Natural killer cell (primary cell): ENCODE measurements around the gene RND3. TPM values are rescaled to one million over a fixed set of nuclear protein-coding genes. Genes with fewer than 3 reads are reported as not detected.

Experiments used
- ATAC-seq, 3 donors: fragments of 150-1000 bp in 2 of 3; fragments of 200-7000 bp in 1 of 3; cut with Tn5 transposase; 1 replicate in 1 of 3; 2 replicates in 2 of 3; pipeline ENCODE4 v1.10.0; 2021; ENCODE audit warnings: mild to moderate bottlenecking in 2 of 3, moderate library complexity in 2 of 3
- DNase-seq, 2 donors: peaks; one replicate each; pipeline versions ENCODE4 v3.0.0 to v3.0.0-alpha.2; 2013 to 2021; ENCODE audit warnings: mixed read lengths in 1 of 2
- H3K27ac ChIP-seq: one replicate; pipeline ENCODE4 v1.5.1; 2013; ENCODE audit warnings: mild to moderate bottlenecking, low read length
- H3K27me3 ChIP-seq: one replicate; pipeline ENCODE4 v1.6.1; 2013; ENCODE audit warnings: low read length; ENCODE audit not compliant: control insufficient read depth, insufficient read depth
- H3K36me3 ChIP-seq: one replicate; pipeline ENCODE4 v1.6.1; 2013; ENCODE audit warnings: low read length; ENCODE audit not compliant: control insufficient read depth, insufficient read depth
- H3K4me1 ChIP-seq: one replicate; pipeline ENCODE4 v1.6.1; 2013; ENCODE audit warnings: low read length; ENCODE audit not compliant: control insufficient read depth, insufficient read depth
- H3K4me3 ChIP-seq: one replicate; pipeline ENCODE4 v1.5.1; 2013; ENCODE audit warnings: low read length
- H3K9me3 ChIP-seq: one replicate; pipeline ENCODE4 v1.6.1; 2013; ENCODE audit warnings: low read length; ENCODE audit not compliant: control insufficient read depth, insufficient read depth
- H3K27ac Mint-ChIP-seq, 2 donors: one replicate each; pipeline ENCODE4 v1.8.0; 2022; ENCODE audit warnings: mild to moderate bottlenecking in 2 of 2, mixed read lengths in 2 of 2, moderate library complexity in 1 of 2
- H3K27me3 Mint-ChIP-seq, 2 donors: one replicate each; pipeline ENCODE4 v1.8.0; 2022; ENCODE audit warnings: low read depth in 2 of 2, mixed read lengths in 2 of 2
- H3K36me3 Mint-ChIP-seq: one replicate; pipeline ENCODE4 v1.8.0; 2022; ENCODE audit warnings: mixed read lengths
- H3K4me1 Mint-ChIP-seq, 2 donors: one replicate each; pipeline ENCODE4 v1.8.0; 2022; ENCODE audit warnings: mixed read lengths in 2 of 2
- H3K4me3 Mint-ChIP-seq: one replicate; pipeline ENCODE4 v1.8.0; 2022; ENCODE audit warnings: mild to moderate bottlenecking, moderate library complexity, mixed read lengths
- H3K9me3 Mint-ChIP-seq, 2 donors: one replicate each; pipeline ENCODE4 v1.8.0; 2022; ENCODE audit warnings: mixed read lengths in 2 of 2
- CTCF ChIP-seq: fragments of 200-600 bp; IDR thresholded peaks from one replicate; pipeline ENCODE4 v1.8.0; 2022; ENCODE audit warnings: antibody characterized with exemption
- WGBS: methylation state at CpG from one replicate; pipeline ENCODE4 v1.1.7; 2013; ENCODE audit warnings: missing lambda C conversion rate; ENCODE audit not compliant: insufficient coverage; 5-methylcytosine and 5-hydroxymethylcytosine counted together
- intact Hi-C: fragments of 100-400 bp; cut with micrococcal nuclease; formaldehyde crosslinking; loops from one replicate; pipeline ENCODE4 v1.14.2; 2022
- total RNA-seq, 4 donors: library from RNA; stranded (reverse); fragments of 120-200 nt in 1 of 4; gene quantifications; one replicate each; pipeline versions ENCODE4 v1.2.3 to v1.2.4, GENCODE V29; 2013 to 2022

The RND3 gene
- total RNA-seq, 3 donors from 2014 or later (not counting 1 experiment from before 2014, with no cell fraction given), result not detected

- H3K4me1 Mint-ChIP-seq, result no peaks in the 10 kb centered on the region
- Histone ChIP-seq H3K4me3 (no peak overlapping the region), H3K4me1 (no peaks in the 10 kb centered on the region), H3K27ac (no peak overlapping the region), H3K9me3 (peaks cover 4% of the 10 kb centered on the region), H3K27me3 (no peaks in the 10 kb centered on the region), H3K36me3 (no peaks in the 10 kb centered on the region)
- no peak for TF ChIP-seq CTCF
- no peak for DNase-seq
- 83% methylated on average over 3 of the region's 3 CpGs for WGBS
- H3K4me3 Mint-ChIP-seq, result no peak overlapping the region
- no peaks in the 10 kb centered on the region for H3K36me3 Mint-ChIP-seq
- H3K27ac Mint-ChIP-seq, result no peak overlapping the region
- ATAC-seq, result no peak
- intact Hi-C loops, result no loop called here
- H3K9me3 Mint-ChIP-seq, result peaks cover 8 to 12% of the 10 kb centered on the region in 2 donors
- H3K27me3 Mint-ChIP-seq, result no peaks in the 10 kb centered on the region
These were observed 55.2 kb downstream of the RND3 start for GRCh38 chr2:150432312-150432625.

- no peaks in the 10 kb centered on the region for H3K36me3 ChIP-seq
- peaks cover 6 to 9% of the 10 kb centered on the region in 2 donors for H3K9me3 Mint-ChIP-seq
- WGBS, result no CpG with 5 or more reads among the region's 1 CpG
- H3K27me3 Mint-ChIP-seq, result no peaks in the 10 kb centered on the region
- no peak overlapping the region for H3K27ac Mint-ChIP-seq
- no peaks in the 10 kb centered on the region for H3K4me1 ChIP-seq
- no peaks in the 10 kb centered on the region for H3K4me1 Mint-ChIP-seq
- DNase-seq, result no peak
- ATAC-seq, result no peak
- no peak for TF ChIP-seq CTCF
- no peaks in the 10 kb centered on the region for H3K36me3 Mint-ChIP-seq
- H3K4me3 Mint-ChIP-seq, result no peak overlapping the region
- H3K9me3 ChIP-seq, result peaks cover 4% of the 10 kb centered on the region
- no peaks in the 10 kb centered on the region for H3K27me3 ChIP-seq
- no peak overlapping the region for H3K27ac ChIP-seq
- intact Hi-C loops, result no loop called here
- H3K4me3 ChIP-seq, result no peak overlapping the region
These were observed 55.7 kb downstream of the RND3 start for GRCh38 chr2:150431561-150432311.

GRCh38 chr2:150429384-150429961, 58.0 kb downstream of the RND3 start:
- H3K4me3 Mint-ChIP-seq, result no peak overlapping the region
- no peaks in the 10 kb centered on the region for H3K4me1 ChIP-seq
- no peak overlapping the region for H3K27ac Mint-ChIP-seq
- no peak overlapping the region for H3K4me3 ChIP-seq
- H3K27ac ChIP-seq, result no peak overlapping the region
- H3K9me3 ChIP-seq, result no peaks in the 10 kb centered on the region
- H3K4me1 Mint-ChIP-seq, result no peaks in the 10 kb centered on the region
- WGBS, result 86% methylated on average over 3 of the region's 3 CpGs
- no peak for DNase-seq
- H3K36me3 Mint-ChIP-seq, result no peaks in the 10 kb centered on the region
- ATAC-seq, result no peak
- peaks cover 7 to 11% of the 10 kb centered on the region in 2 donors for H3K9me3 Mint-ChIP-seq
- intact Hi-C loops, result no loop called here
- no peaks in the 10 kb centered on the region for H3K27me3 Mint-ChIP-seq
- no peaks in the 10 kb centered on the region for H3K36me3 ChIP-seq
- no peaks in the 10 kb centered on the region for H3K27me3 ChIP-seq
- no peak for TF ChIP-seq CTCF

GRCh38 chr2:150428641-150429040, 58.8 kb downstream of the RND3 start:
- intact Hi-C loops, result no loop called here
- H3K9me3 ChIP-seq, result no peaks in the 10 kb centered on the region
- Mint-ChIP-seq H3K27ac (no peak overlapping the region), H3K4me1 (no peaks in the 10 kb centered on the region), H3K4me3 (no peak overlapping the region), H3K36me3 (no peaks in the 10 kb centered on the region), H3K9me3 (peaks cover 9 to 11% of the 10 kb centered on the region in 2 donors), H3K27me3 (no peaks in the 10 kb centered on the region)
- H3K4me1 ChIP-seq, result no peaks in the 10 kb centered on the region
- no peaks in the 10 kb centered on the region for H3K36me3 ChIP-seq
- WGBS, result 69% methylated on average over 1 of the region's 2 CpGs
- H3K4me3 ChIP-seq, result no peak overlapping the region
- H3K27me3 ChIP-seq, result no peaks in the 10 kb centered on the region
- H3K27ac ChIP-seq, result no peak overlapping the region
- no peak for TF ChIP-seq CTCF
- DNase-seq, result no peak
- ATAC-seq, result no peak
